AG10803 (cell line): ENCODE results near the gene TNFAIP8.

ENCODE experiments used
- DNase-seq: peaks from one replicate; pipeline ENCODE4 v3.0.0; 2010; ENCODE audit warnings: low read depth
- H3K4me3 ChIP-seq: 2 replicates; pipeline ENCODE4 v1.5.1; 2011; ENCODE audit warnings: mild to moderate bottlenecking, low read length, control low read depth
- CTCF ChIP-seq: conservative IDR thresholded peaks from 2 replicates; pipeline ENCODE4 v1.5.1; 2011; ENCODE audit warnings: mild to moderate bottlenecking, low read length, control low read depth, inconsistent platforms

TNFAIP8 gene

GRCh38 chr5:119340597-119341218 is 15.1 kb upstream of the TNFAIP8 start:
- DNase-seq, result no peak
- H3K4me3 ChIP-seq, result no peak overlapping the region
- TF ChIP-seq CTCF, result no peak

- no peak overlapping the region for H3K4me3 ChIP-seq
- TF ChIP-seq CTCF, result no peak
- no peak for DNase-seq
Measured at GRCh38 chr5:119341452-119342349, 14.1 kb upstream of the TNFAIP8 start.

GRCh38 chr5:119342406-119342805 is 13.4 kb upstream of the TNFAIP8 start:
- no peak for TF ChIP-seq CTCF
- DNase-seq, result no peak
- H3K4me3 ChIP-seq, result no peak overlapping the region

- TF ChIP-seq CTCF, result no peak
- no peak overlapping the region for H3K4me3 ChIP-seq
- DNase-seq, result no peak
Measured at GRCh38 chr5:119343052-119343451, 12.8 kb upstream of the TNFAIP8 start.

- no peak for TF ChIP-seq CTCF
- DNase-seq, result no peak
- no peak overlapping the region for H3K4me3 ChIP-seq
Measured at GRCh38 chr5:119343766-119344165, 12.1 kb upstream of the TNFAIP8 start.

- no peak for TF ChIP-seq CTCF
- DNase-seq, result no peak
- no peak overlapping the region for H3K4me3 ChIP-seq
Measured at GRCh38 chr5:119344231-119344630, 11.6 kb upstream of the TNFAIP8 start.

- DNase-seq, result no peak
- TF ChIP-seq CTCF, result no peak
- no peak overlapping the region for H3K4me3 ChIP-seq
Measured at GRCh38 chr5:119345861-119346260, 10.0 kb upstream of the TNFAIP8 start.
